ENCODE data around the gene DCLK1.

GRCh38 chr13:36107521-36107920 is 23.7 kb downstream of the DCLK1 start:
- no peak for TF ChIP-seq CTCF (conservative IDR thresholded peaks at IDR 0.05)
- no peak for TF ChIP-seq EZH2 (IDR thresholded peaks at IDR 0.05; ENCODE audit: low read depth)
